Measurements from ENCODE around the gene CDKAL1. TPM values are rescaled to one million over a fixed set of nuclear protein-coding genes. Genes with fewer than 3 reads are reported as not detected.
A peak's percentile ranks its signal among the peaks of the same experiment; 100 is the strongest.

CDKAL1 gene
- total RNA-seq, 4 donors from 2014 or later: 24.7 to 32.8 (median 29.8) TPM

DNA sequence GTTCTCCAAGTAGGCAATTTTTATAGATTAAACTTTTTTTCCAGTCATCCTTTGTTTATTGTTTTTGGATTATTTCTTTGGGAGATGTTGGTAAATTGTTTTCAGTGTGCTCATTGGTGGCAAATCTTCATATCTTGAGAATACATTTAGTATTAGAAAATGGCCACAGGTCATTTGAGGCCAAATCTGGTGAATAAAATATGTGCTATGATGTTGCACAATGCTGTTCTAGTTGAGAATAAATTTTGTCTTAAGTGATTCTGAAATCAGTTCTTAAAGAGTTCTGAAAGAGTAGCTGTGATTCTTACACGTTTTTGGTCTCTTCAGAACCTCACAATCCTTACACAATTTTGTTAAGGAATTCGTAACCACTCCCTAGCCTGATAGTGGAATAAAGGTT lies 20.1 kb downstream of the CDKAL1 start:
- Histone ChIP-seq H3K4me3 (replicated peaks in 1 of 3) (no peak overlapping the region), H3K9me3 (no peaks in the 10 kb centered on the region), H3K27me3 (no peaks in the 10 kb centered on the region), H3K4me1 (no peaks in the 10 kb centered on the region), H3K36me3 (peaks cover 0 to 7% of the 10 kb centered on the region in 2 donors), H3K27ac (no peak overlapping the region)
- no peak for DNase-seq
- no peak for TF ChIP-seq POLR2A (IDR thresholded peaks at IDR 0.05)
- no peak for TF ChIP-seq CTCF (IDR thresholded peaks at IDR 0.05)
- intact Hi-C loops (cut with DNase I): no loop called here
- 88 to 90% methylated on average over 2 of the region's 2 CpGs for WGBS, 2 donors

DNA sequence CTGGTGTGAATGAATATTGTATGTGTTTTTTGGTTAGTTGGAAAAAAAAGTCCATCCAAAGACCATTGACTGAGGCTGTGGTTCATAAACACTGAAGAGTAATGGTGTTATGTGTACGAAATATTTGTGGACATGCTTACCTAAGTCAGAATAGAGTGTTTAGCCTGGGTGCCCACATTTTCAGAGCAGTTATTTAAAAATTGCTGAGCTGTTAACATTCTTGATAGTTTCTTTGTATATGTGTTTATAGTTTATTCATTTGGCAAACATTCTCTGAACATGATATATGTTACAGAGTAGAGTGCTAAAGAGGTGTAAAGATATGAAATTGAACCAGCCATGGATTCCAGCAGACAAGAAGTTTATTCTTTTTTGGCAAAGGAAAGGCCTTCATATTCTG lies 20.6 kb downstream of the CDKAL1 start:
- Histone ChIP-seq H3K4me3 (replicated peaks in 1 of 3) (no peak overlapping the region), H3K27ac (no peak overlapping the region), H3K4me1 (no peaks in the 10 kb centered on the region), H3K9me3 (no peaks in the 10 kb centered on the region), H3K27me3 (no peaks in the 10 kb centered on the region), H3K36me3 (peaks cover 0 to 7% of the 10 kb centered on the region in 2 donors)
- no peak for TF ChIP-seq CTCF (IDR thresholded peaks at IDR 0.05)
- TF ChIP-seq POLR2A (IDR thresholded peaks at IDR 0.05): no peak
- no peak for DNase-seq
- intact Hi-C loops (cut with DNase I): no loop called here
- WGBS, 2 donors: 92 to 100% methylated on average over 1 of the region's 1 CpG

DNA sequence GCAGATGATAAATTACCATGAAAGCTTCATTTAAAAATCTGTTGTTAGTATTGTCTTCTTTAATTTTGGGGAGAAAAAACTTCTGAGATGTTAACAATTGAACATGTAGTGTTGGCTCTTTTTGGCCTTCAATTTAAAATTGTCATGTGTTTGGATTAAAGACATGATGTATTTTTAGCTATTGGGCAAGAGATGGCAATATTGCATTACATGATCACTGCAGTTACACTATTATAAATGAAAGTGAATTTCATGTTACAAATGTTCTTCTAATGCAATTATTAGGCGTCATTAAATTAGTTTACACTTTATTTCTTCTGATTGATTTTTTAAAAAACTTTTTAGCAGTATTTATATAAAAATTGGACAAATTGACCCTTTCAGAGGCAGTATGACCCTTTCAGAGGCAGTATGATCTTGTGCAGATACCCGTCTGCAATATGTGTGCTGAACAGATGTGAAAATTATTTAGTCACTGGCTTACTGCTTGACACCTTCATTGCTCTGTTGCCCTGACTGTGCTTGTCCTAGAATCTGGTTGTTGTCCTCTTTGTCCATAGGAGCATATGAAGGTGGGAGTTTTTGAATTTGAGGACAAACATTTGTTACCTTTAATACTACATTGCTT lies 25.8 kb downstream of the CDKAL1 start:
- 75 to 80% methylated on average over 2 of the region's 2 CpGs for WGBS, 2 donors
- intact Hi-C loops (cut with DNase I): no loop called here
- H3K27ac ChIP-seq: no peak overlapping the region
- no peaks in the 10 kb centered on the region for H3K36me3 ChIP-seq
- H3K4me1 ChIP-seq: no peaks in the 10 kb centered on the region
- no peaks in the 10 kb centered on the region for H3K27me3 ChIP-seq
- TF ChIP-seq CTCF (IDR thresholded peaks at IDR 0.05) (peak in 3 of 6 experiments; percentile 7 to 28 (median 16)), POLR2A (IDR thresholded peaks at IDR 0.05) (no peak)
- H3K4me3 ChIP-seq (replicated peaks in 1 of 3): no peak overlapping the region
- no peak for DNase-seq
- H3K9me3 ChIP-seq: no peaks in the 10 kb centered on the region

DNA sequence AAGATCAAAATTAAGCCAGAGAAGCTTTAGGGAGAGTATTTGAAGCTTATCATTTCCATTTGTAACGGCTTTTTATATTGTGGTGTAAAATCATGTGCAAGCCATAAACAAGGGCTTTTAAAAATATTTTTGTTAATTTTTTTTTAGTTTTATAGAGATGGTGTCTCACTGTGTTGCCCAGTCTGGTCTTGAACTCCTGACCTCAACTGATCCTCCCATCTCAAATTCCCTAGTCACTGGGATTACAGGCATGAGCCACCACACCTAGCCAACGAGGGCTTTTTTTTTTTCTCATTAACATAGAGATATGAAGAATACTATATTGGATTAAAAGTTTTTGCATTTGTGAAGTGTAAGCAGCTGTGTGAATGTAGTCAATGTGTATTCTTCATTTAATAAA lies 29.1 kb downstream of the CDKAL1 start:
- Histone ChIP-seq H3K27ac (no peak overlapping the region), H3K4me3 (replicated peaks in 1 of 3) (no peak overlapping the region), H3K9me3 (no peaks in the 10 kb centered on the region), H3K27me3 (no peaks in the 10 kb centered on the region), H3K36me3 (no peaks in the 10 kb centered on the region), H3K4me1 (no peaks in the 10 kb centered on the region)
- no peak for DNase-seq
- TF ChIP-seq CTCF (IDR thresholded peaks at IDR 0.05) (no peak), POLR2A (IDR thresholded peaks at IDR 0.05) (no peak)
- intact Hi-C loops (cut with DNase I): no loop called here
- WGBS, 2 donors: 94 to 97% methylated on average over 2 of the region's 2 CpGs

DNA sequence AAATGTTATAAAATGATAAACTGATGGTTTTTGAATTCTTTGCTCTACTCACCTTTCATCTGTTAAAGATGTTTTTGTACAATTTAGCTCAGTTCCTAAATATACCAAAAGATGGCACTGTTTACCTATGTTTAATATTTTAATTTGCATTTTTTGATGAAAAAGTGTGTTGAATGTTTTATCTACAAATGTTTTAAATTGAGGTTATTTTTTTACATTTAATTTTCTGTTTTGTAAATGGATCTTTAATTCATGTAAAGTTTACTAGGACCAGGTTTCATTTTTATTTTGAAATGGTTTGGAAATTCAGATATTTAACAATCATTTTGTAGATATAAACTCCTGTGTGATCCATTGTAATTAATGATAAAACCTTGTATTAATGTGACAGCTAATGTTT lies 30.0 kb downstream of the CDKAL1 start:
- H3K4me1 ChIP-seq: no peaks in the 10 kb centered on the region
- no peak for TF ChIP-seq POLR2A (IDR thresholded peaks at IDR 0.05)
- TF ChIP-seq CTCF (IDR thresholded peaks at IDR 0.05): peak; percentile 23 to 84 (median 56)
- H3K4me3 ChIP-seq (replicated peaks in 1 of 3): no peak overlapping the region
- no peak overlapping the region for H3K27ac ChIP-seq
- DNase-seq: no peak
- H3K36me3 ChIP-seq: no peaks in the 10 kb centered on the region
- H3K9me3 ChIP-seq: no peaks in the 10 kb centered on the region
- no peaks in the 10 kb centered on the region for H3K27me3 ChIP-seq
- intact Hi-C loops (cut with DNase I): no loop called here
